Endothelial cell of umbilical vein (primary cell): ENCODE data around the gene PM20D1. TPM values are rescaled to one million over a fixed set of nuclear protein-coding genes. Genes with fewer than 3 reads are reported as not detected.

Source experiments
- BruUV-seq: library from RNA; stranded (reverse); fragments of 400-500 nt; replicated peaks from 2 replicates; lab custom pipeline; 2021; lab: Mats Ljungman, UMichigan
- CTCF ChIA-PET: fragments of 300-600, 350-600 bp; sonication (Branson Sonifier 250); formaldehyde crosslinking; loops from one replicate; lab custom pipeline; 2021; ENCODE audit warnings: antibody characterized with exemption, inconsistent platforms; lab: Charles Lee
- POLR2A ChIA-PET: fragments of 300-600, 350-600 bp; sonication (Branson Sonifier 250); formaldehyde crosslinking; loops from one replicate; lab custom pipeline; 2021; ENCODE audit warnings: antibody characterized with exemption, inconsistent platforms; lab: Charles Lee
- DNase-seq: peaks from one replicate; pipeline ENCODE4 v3.0.0-alpha.2; 2011; ENCODE audit warnings: low read depth, low spot score
- FAIRE-seq: peaks from 2 replicates; lab custom pipeline; 2011; peaks lifted over from hg19 to GRCh38; lab: Jason Lieb, UNC
- H2AFZ ChIP-seq: 2 replicates; pipeline ENCODE4 v1.6.0; 2012; ENCODE audit warnings: low read depth, low read length, control low read depth, inconsistent platforms
- H3K27ac ChIP-seq: 2 replicates; pipeline ENCODE4 v1.5.1; 2011; ENCODE audit warnings: low read depth, mild to moderate bottlenecking, control low read depth, low read length, moderate library complexity; ENCODE audit not compliant: insufficient read depth
- H3K27me3 ChIP-seq, 2 experiments: 2 replicates each; pipeline versions ENCODE4 v1.6.0 to v1.6.1; 2011; ENCODE audit warnings: low read length in 2 of 2, mixed read lengths in 1 of 2; ENCODE audit not compliant: control insufficient read depth in 2 of 2, insufficient read depth in 2 of 2
- H3K36me3 ChIP-seq, 2 experiments: 2 replicates in 1 of 2; 3 replicates in 1 of 2; pipeline ENCODE4 v1.5.1; 2011; ENCODE audit warnings: low read length in 2 of 2, mild to moderate bottlenecking in 1 of 2, moderate library complexity in 1 of 2; ENCODE audit not compliant: control insufficient read depth in 2 of 2, insufficient read depth in 2 of 2; ENCODE audit errors: extremely low read depth in 1 of 2
- H3K4me1 ChIP-seq: 3 replicates; pipeline ENCODE4 v1.5.1; 2011; ENCODE audit warnings: mild to moderate bottlenecking, low read length; ENCODE audit not compliant: control insufficient read depth, insufficient read depth; ENCODE audit errors: extremely low read depth
- H3K4me2 ChIP-seq: 2 replicates; pipeline ENCODE4 v1.6.1; 2011; ENCODE audit warnings: low read length, control low read depth, mixed read lengths; ENCODE audit not compliant: insufficient read depth
- H3K4me3 ChIP-seq, 3 experiments: fragments of 200-600 bp in 1 of 3; sonication (generic), shearing (Covaris generic) in 1 of 3; replicated peaks in 1 of 3; 2 replicates each; pipeline ENCODE4 v1.5.1; 2011 to 2016; ENCODE audit warnings: control low read depth in 3 of 3, low read length in 3 of 3, mild to moderate bottlenecking in 2 of 3, inconsistent platforms in 1 of 3, low read depth in 1 of 3, moderate library complexity in 1 of 3; ENCODE audit not compliant: insufficient read depth in 1 of 3
- H3K79me2 ChIP-seq: 2 replicates; pipeline ENCODE4 v1.6.0; 2012; ENCODE audit warnings: low read length, inconsistent platforms; ENCODE audit not compliant: control insufficient read depth, insufficient read depth
- H3K9ac ChIP-seq: replicated peaks from 2 replicates; pipeline ENCODE3; 2011; ENCODE audit warnings: low read length, control low read depth; ENCODE audit not compliant: insufficient read depth; ENCODE audit errors: extremely low read depth
- H3K9me1 ChIP-seq: replicated peaks from 3 replicates; pipeline ENCODE4 v1.6.0; 2011; ENCODE audit warnings: mild to moderate bottlenecking, low read length; ENCODE audit not compliant: control insufficient read depth, insufficient read depth; ENCODE audit errors: extremely low read depth
- H3K9me3 ChIP-seq: replicated peaks from 2 replicates; pipeline ENCODE4 v1.5.1; 2012; ENCODE audit warnings: low read length, inconsistent platforms; ENCODE audit not compliant: control insufficient read depth, insufficient read depth
- H4K20me1 ChIP-seq: replicated peaks from 2 replicates; pipeline ENCODE3; 2011; ENCODE audit warnings: mild to moderate bottlenecking, low read length; ENCODE audit not compliant: control insufficient read depth, insufficient read depth; ENCODE audit errors: extremely low read depth
- CTCF ChIP-seq, 2 donors: IDR thresholded peaks; 1 replicate in 1 of 2; 2 replicates in 1 of 2; pipeline ENCODE4 v1.5.1; 2011; ENCODE audit warnings: low read length in 2 of 2, mild to moderate bottlenecking in 2 of 2, moderate library complexity in 2 of 2, control low read depth in 1 of 2, inconsistent platforms in 1 of 2, low read depth in 1 of 2; ENCODE audit not compliant: insufficient read depth in 1 of 2; ENCODE audit errors: extremely low read depth in 1 of 2
- FOS ChIP-seq: IDR thresholded peaks from 2 replicates; pipeline ENCODE4 v1.6.1; 2011; ENCODE audit warnings: mild to moderate bottlenecking, low read length, moderate library complexity, borderline replicate concordance; ENCODE audit not compliant: insufficient read depth
- GATA2 ChIP-seq: IDR thresholded peaks from 2 replicates; pipeline ENCODE4 v1.7.0; 2011; ENCODE audit warnings: low read depth, mild to moderate bottlenecking, moderate library complexity, mixed read lengths, low read length; ENCODE audit not compliant: insufficient read length, insufficient read depth
- JUN ChIP-seq: IDR thresholded peaks from 2 replicates; pipeline ENCODE4 v1.6.1; 2011; ENCODE audit warnings: borderline replicate concordance, low read depth; ENCODE audit not compliant: insufficient read length, insufficient read depth
- MAX ChIP-seq: IDR thresholded peaks from 2 replicates; pipeline ENCODE4 v1.6.1; 2011; ENCODE audit not compliant: insufficient read depth, insufficient read length
- MYC ChIP-seq: IDR thresholded peaks from one replicate; pipeline ENCODE4 v1.6.1; 2011; ENCODE audit warnings: mild to moderate bottlenecking, low read depth, low read length
- POLR2A ChIP-seq: IDR thresholded peaks from 2 replicates; pipeline ENCODE4 v1.6.1; 2012; ENCODE audit warnings: low read depth, mild to moderate bottlenecking, control low read depth, low read length
- POLR2AphosphoS5 ChIP-seq: IDR thresholded peaks from 2 replicates; pipeline ENCODE4 v1.6.1; 2012; ENCODE audit warnings: low read depth, mild to moderate bottlenecking, control low read depth, low read length, moderate library complexity; ENCODE audit not compliant: insufficient read depth
- dilution Hi-C: fragments of 300-500 bp; cut with MboI; formaldehyde crosslinking; loops from one replicate; pipeline ENCODE4 v1.15.0; 2019; ENCODE audit warnings: low sequenced_read_pairs; ENCODE audit not compliant: extremely low pct_ligation_motif_present
- intact Hi-C: fragments of 100-400 bp; cut with micrococcal nuclease; formaldehyde crosslinking; loops from one replicate; pipeline ENCODE4 v1.10.0; 2022
- polyA plus RNA-seq, 4 experiments: library from polyadenylated mRNA; depleted of rRNA in 3 of 4; stranded (reverse) in 3 of 4; unstranded in 1 of 4; fragments of >200 nt; gene quantifications; 2 replicates each; pipeline versions ENCODE4 v1.2.1 to v1.2.3, GENCODE V29; 2011 to 2012; ENCODE audit warnings: missing spikeins in 1 of 4
- total RNA-seq: library from RNA; stranded (reverse); gene quantifications from 2 replicates; pipeline ENCODE4 v1.2.3, GENCODE V29; 2021

The PM20D1 gene
- total and polyA plus RNA-seq, 2 donors (not counting 3 experiments of a cell fraction or from before 2014, with no cell fraction given): 0.11 TPM; not detected in 1

GRCh38 chr1:205800981-205801703 is 48.8 kb downstream of the PM20D1 start:
- FAIRE-seq: no peak
- CTCF ChIA-PET: interaction anchor here (0.7 kb wide), 1 partner anchor 305 kb away, joined by 3 read pairs; no protein-coding TSS in a partner anchor

More at GRCh38 chr1:205800981-205801703, 48.8 kb downstream of the PM20D1 start:
- no peak overlapping the region for H3K4me2 ChIP-seq
- no peak overlapping the region for H3K4me3 ChIP-seq
- TF ChIP-seq MYC (no peak), MAX (no peak), POLR2AphosphoS5 (no peak), FOS (no peak), JUN (no peak), GATA2 (no peak), CTCF (IDR thresholded peaks at IDR 0.05; ENCODE audit: extremely low read depth in 1 of 2, insufficient read depth in 1 of 2, low read depth in 1 of 2, low read length in 2 of 2) (no peak), POLR2A (no peak)
- H3K27me3 ChIP-seq: no peaks in the 10 kb centered on the region
- H3K9ac ChIP-seq: no peak overlapping the region
- dilution Hi-C loops (no loop called here), intact Hi-C loops (no loop called here)
- no peak overlapping the region for H3K27ac ChIP-seq
- H3K36me3 ChIP-seq: peaks cover 0 to 24% of the 10 kb centered on the region in 2 experiments
- no peaks in the 10 kb centered on the region for H3K4me1 ChIP-seq
- DNase-seq: no peak
- no TSS peak for BruUV-seq
- no peaks in the 10 kb centered on the region for H3K79me2 ChIP-seq
- no peaks in the 10 kb centered on the region for H3K9me1 ChIP-seq
- no peaks in the 10 kb centered on the region for H3K9me3 ChIP-seq
- POLR2A ChIA-PET: no interaction called here
- no peaks in the 10 kb centered on the region for H4K20me1 ChIP-seq
- H2AFZ ChIP-seq: no peak overlapping the region
